HepG2 (cell line): ENCODE results near the gene CDK6. TPM values are rescaled to one million over a fixed set of nuclear protein-coding genes. Genes with fewer than 3 reads are reported as not detected.
A peak's percentile ranks its signal among the peaks of the same experiment; 100 is the strongest.

Experiments used
- ATAC-seq: fragments of 200-7000 bp; cut with Tn5 transposase; 3 replicates; pipeline ENCODE4 v1.9.1; 2020; ENCODE audit warnings: mild to moderate bottlenecking, moderate library complexity
- BruUV-seq: library from RNA; stranded (reverse); fragments of 400-500 nt; replicated peaks from 2 replicates; lab custom pipeline; 2021; lab: Mats Ljungman, UMichigan
- CTCF ChIA-PET: fragments of 300-600 bp; formaldehyde crosslinking; extraction: SDS; loops from one replicate; lab custom pipeline; 2021; ENCODE audit warnings: low total read pairs, inconsistent platforms, low intra/inter-chr PET ratio; lab: Yijun Ruan, JAX
- POLR2A ChIA-PET: fragments of 350-600 bp; sonication (Branson Sonifier 250); formaldehyde crosslinking; loops from one replicate; lab custom pipeline; 2020; ENCODE audit warnings: antibody characterized with exemption, inconsistent platforms; lab: Yijun Ruan, JAX
- DNase-seq: peaks from one replicate; pipeline ENCODE4 v3.0.0-alpha.2; 2015; ENCODE audit warnings: low spot score
- FAIRE-seq: peaks from 3 replicates; lab custom pipeline; 2011; peaks lifted over from hg19 to GRCh38; lab: Jason Lieb, UNC
- H2AFZ ChIP-seq: one replicate; pipeline ENCODE4 v1.6.1; 2011; ENCODE audit warnings: low read length, inconsistent platforms
- H3K27ac ChIP-seq: fragments of 300-600 bp; 3 replicates; pipeline ENCODE4 v1.8.0; 2011; ENCODE audit warnings: mixed run types, mild to moderate bottlenecking, mixed read lengths, low read length, inconsistent platforms; ENCODE audit not compliant: insufficient read depth; ENCODE audit errors: extremely low read length
- H3K27me3 ChIP-seq, 2 experiments: fragments of 200-600 bp in 1 of 2; 2 replicates in 1 of 2; 3 replicates in 1 of 2; pipeline versions ENCODE4 v1.6.0 to v1.8.0; 2011; ENCODE audit warnings: low read length in 2 of 2, mild to moderate bottlenecking in 2 of 2, moderate library complexity in 2 of 2, inconsistent platforms in 1 of 2; ENCODE audit not compliant: insufficient read depth in 2 of 2, control insufficient read depth in 1 of 2
- H3K36me3 ChIP-seq, 2 experiments: fragments of 200-600 bp in 1 of 2; replicated peaks in 1 of 2; 2 replicates in 1 of 2; 3 replicates in 1 of 2; pipeline versions ENCODE4 v1.5.1 to v1.8.0; 2011; ENCODE audit warnings: low read length in 2 of 2, inconsistent platforms in 1 of 2; ENCODE audit not compliant: insufficient read depth in 2 of 2, control insufficient read depth in 1 of 2
- H3K4me1 ChIP-seq: 2 replicates; pipeline ENCODE4 v1.5.1; 2012; ENCODE audit warnings: low read length, inconsistent platforms; ENCODE audit not compliant: insufficient read depth
- H3K4me2 ChIP-seq: 2 replicates; pipeline ENCODE4 v1.6.0; 2011; ENCODE audit warnings: low read depth, low read length, inconsistent platforms
- H3K4me3 ChIP-seq, 3 experiments: fragments of 200-600 bp in 1 of 3; sonication (generic), shearing (Covaris generic) in 1 of 3; replicated peaks in 1 of 3; 2 replicates each; pipeline ENCODE4 v1.5.1; 2011 to 2016; ENCODE audit warnings: low read length in 3 of 3, inconsistent platforms in 2 of 3, low read depth in 2 of 3, mild to moderate bottlenecking in 2 of 3, control low read depth in 1 of 3, mixed read lengths in 1 of 3; ENCODE audit not compliant: insufficient read depth in 1 of 3
- H3K79me2 ChIP-seq: one replicate; pipeline ENCODE4 v1.6.1; 2011; ENCODE audit warnings: low read length, inconsistent platforms; ENCODE audit not compliant: insufficient read depth
- H3K9ac ChIP-seq: 2 replicates; pipeline ENCODE4 v1.6.0; 2011; ENCODE audit warnings: mild to moderate bottlenecking, low read depth, low read length, inconsistent platforms; ENCODE audit not compliant: insufficient read depth
- H3K9me3 ChIP-seq: 2 replicates; pipeline ENCODE4 v1.5.1; 2012; ENCODE audit warnings: mild to moderate bottlenecking, low read length
- H4K20me1 ChIP-seq: 2 replicates; pipeline ENCODE4 v1.6.0; 2011; ENCODE audit warnings: inconsistent platforms, mild to moderate bottlenecking, low read length, moderate library complexity; ENCODE audit not compliant: insufficient read depth
- BRCA1 ChIP-seq: sonication (generic); formaldehyde crosslinking; IDR thresholded peaks from 2 replicates; pipeline ENCODE4 v1.4.0; 2020; ENCODE audit warnings: missing genetic modification reagents
- EHMT2 ChIP-seq: fragments of 200-600 bp; sonication (generic); IDR thresholded peaks from 2 replicates; pipeline ENCODE4 v1.7.0; 2017; ENCODE audit warnings: antibody characterized with exemption, low read depth, low read length, borderline replicate concordance
- KAT7 ChIP-seq: IDR thresholded peaks from 2 replicates; pipeline ENCODE4 v1.6.1; 2018; ENCODE audit warnings: borderline replicate concordance, missing compliant biosample characterization
- RBM22 ChIP-seq: fragments of 200-400 bp; formaldehyde crosslinking; optimal IDR thresholded peaks from 2 replicates; pipeline ENCODE3; 2017; ENCODE audit warnings: mild to moderate bottlenecking, low read length, moderate library complexity
- U2AF2 ChIP-seq: fragments of 200-400 bp; formaldehyde crosslinking; IDR thresholded peaks from 2 replicates; pipeline ENCODE4 v1.6.1; 2017; ENCODE audit warnings: low read depth, mild to moderate bottlenecking, low read length
- ZNF121 ChIP-seq: sonication (generic); formaldehyde crosslinking; IDR thresholded peaks from 2 replicates; pipeline ENCODE4 v1.5.0; 2020; ENCODE audit warnings: mild to moderate bottlenecking, missing genetic modification reagents
- ZSCAN5A ChIP-seq: sonication (generic); formaldehyde crosslinking; IDR thresholded peaks from 2 replicates; pipeline ENCODE4 v1.8.0; 2022; ENCODE audit warnings: mild to moderate bottlenecking, missing genetic modification reagents, borderline replicate concordance
- WGBS: methylation state at CpG from one replicate; pipeline ENCODE4 v1.1.6; 2017; ENCODE audit warnings: low lambda C conversion rate; 5-methylcytosine and 5-hydroxymethylcytosine counted together
- in situ Hi-C: cut with HindIII; loops from 2 replicates; pipeline ENCODE4 v1.10.0; 2017; ENCODE audit warnings: low pct_unique_long_range_greater_than_20kb; ENCODE audit not compliant: extremely low pct_ligation_motif_present
- intact Hi-C: fragments of 100-400 bp; cut with micrococcal nuclease; formaldehyde crosslinking; loops from one replicate; pipeline ENCODE4 v1.10.0; 2022; ENCODE audit not compliant: unreplicated experiment
- polyA plus RNA-seq, 8 experiments: library from polyadenylated mRNA; depleted of rRNA in 3 of 8; stranded (reverse) in 7 of 8; unstranded in 1 of 8; fragments of >200 nt; fragmentation: Illumina TruSeq in 4 of 8; extraction: Trizol in 4 of 8; gene quantifications; 2 replicates each; pipeline versions ENCODE4 v1.2.1 to v1.2.3, GENCODE V29; 2011 to 2016; ENCODE audit warnings: low read depth in 4 of 8, missing spikeins in 1 of 8, mixed read lengths in 1 of 8; ENCODE audit not compliant: insufficient read depth in 1 of 8
- total RNA-seq, 5 experiments: library from RNA; depleted of rRNA; stranded (reverse); fragments of >200 nt; fragmentation: Illumina TruSeq; extraction: Trizol; gene quantifications; 2 replicates each; pipeline ENCODE4 v1.2.3, GENCODE V29; 2016; ENCODE audit warnings: low read depth in 1 of 5
- TF ChIP-seq, protein P1 (sequence below): sonication (generic); formaldehyde crosslinking; conservative IDR thresholded peaks from 2 replicates; pipeline ENCODE4 v1.4.0; 2020; ENCODE audit warnings: missing genetic modification reagents
- TF ChIP-seq, protein P2 (sequence below): sonication (generic); formaldehyde crosslinking; IDR thresholded peaks from 2 replicates; pipeline ENCODE4 v1.4.0; 2020; ENCODE audit warnings: missing genetic modification reagents

The CDK6 gene
- total and polyA plus RNA-seq, 2 of the 13 experiments (the other 11 are each of a cell fraction or from before 2014, with no cell fraction given) = 34.6 to 90.8 TPM

DNA sequence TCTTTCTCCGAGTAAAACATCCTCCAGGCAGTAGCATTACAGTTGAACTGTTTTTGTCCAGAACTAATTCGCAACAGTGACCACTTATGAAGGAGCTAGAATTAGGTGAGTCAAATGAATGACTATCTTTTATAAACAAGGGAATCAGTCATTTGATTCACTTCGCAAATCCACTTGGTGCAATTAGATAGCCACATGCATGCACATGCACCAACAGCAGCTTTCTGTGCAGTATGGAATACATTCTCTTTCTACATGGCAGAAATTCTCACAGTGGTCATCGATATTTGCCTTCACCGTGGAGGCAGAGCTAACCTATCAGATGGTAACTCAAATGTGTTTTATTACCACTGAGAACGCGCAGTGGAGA is 118.8 kb downstream of the CDK6 start:
- no peak overlapping the region for H3K4me3 ChIP-seq
- BruUV-seq = no TSS peak
- POLR2A ChIA-PET = interaction anchor here (1.0 kb wide), 1 partner anchor 22 kb away, joined by 3 read pairs; no protein-coding TSS in a partner anchor
- ATAC-seq (no peak; the same call in 2 of the 3 replicates), DNase-seq (no peak), FAIRE-seq (no peak)
- WGBS = 94% methylated on average over 7 of the region's 7 CpGs
- in situ Hi-C loops = no loop called here
- H3K4me1 ChIP-seq = peaks cover 27% of the 10 kb centered on the region
- H3K4me2 ChIP-seq = no peak overlapping the region
- peaks cover 26% of the 10 kb centered on the region for H3K79me2 ChIP-seq
- TF ChIP-seq RBM22 = peak; percentile 49
- TF ChIP-seq, protein P1, sequence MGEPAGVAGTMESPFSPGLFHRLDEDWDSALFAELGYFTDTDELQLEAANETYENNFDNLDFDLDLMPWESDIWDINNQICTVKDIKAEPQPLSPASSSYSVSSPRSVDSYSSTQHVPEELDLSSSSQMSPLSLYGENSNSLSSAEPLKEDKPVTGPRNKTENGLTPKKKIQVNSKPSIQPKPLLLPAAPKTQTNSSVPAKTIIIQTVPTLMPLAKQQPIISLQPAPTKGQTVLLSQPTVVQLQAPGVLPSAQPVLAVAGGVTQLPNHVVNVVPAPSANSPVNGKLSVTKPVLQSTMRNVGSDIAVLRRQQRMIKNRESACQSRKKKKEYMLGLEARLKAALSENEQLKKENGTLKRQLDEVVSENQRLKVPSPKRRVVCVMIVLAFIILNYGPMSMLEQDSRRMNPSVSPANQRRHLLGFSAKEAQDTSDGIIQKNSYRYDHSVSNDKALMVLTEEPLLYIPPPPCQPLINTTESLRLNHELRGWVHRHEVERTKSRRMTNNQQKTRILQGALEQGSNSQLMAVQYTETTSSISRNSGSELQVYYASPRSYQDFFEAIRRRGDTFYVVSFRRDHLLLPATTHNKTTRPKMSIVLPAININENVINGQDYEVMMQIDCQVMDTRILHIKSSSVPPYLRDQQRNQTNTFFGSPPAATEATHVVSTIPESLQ (CRISPR knock-in tag) = no peak
- TF ChIP-seq, all 625 proteins: peak for 1
- Histone ChIP-seq H3K27me3 (no peaks in the 10 kb centered on the region), H4K20me1 (no peaks in the 10 kb centered on the region; the same call in 1 of the 2 replicates), H3K9me3 (no peaks in the 10 kb centered on the region), H2AFZ (no peak overlapping the region), H3K27ac (no peak overlapping the region), H3K36me3 (peaks cover 19 to 51% of the 10 kb centered on the region in 2 experiments), H3K9ac (no peak overlapping the region)
- CTCF ChIA-PET = no interaction called here
- intact Hi-C loops = no loop called here

GRCh38 chr7:92716825-92717580 is 119.4 kb downstream of the CDK6 start:
- WGBS = 100% methylated on average over 4 of the region's 4 CpGs
- H3K4me3 ChIP-seq = no peak overlapping the region
- TF ChIP-seq EHMT2 = no peak
- TF ChIP-seq ZSCAN5A (CRISPR knock-in tag) = no peak
- no peak for TF ChIP-seq BRCA1
- no peak for TF ChIP-seq KAT7 (CRISPR knock-in tag)
- TF ChIP-seq ZNF121 (CRISPR knock-in tag) = no peak
- no peak for TF ChIP-seq U2AF2
- TF ChIP-seq, protein P2, sequence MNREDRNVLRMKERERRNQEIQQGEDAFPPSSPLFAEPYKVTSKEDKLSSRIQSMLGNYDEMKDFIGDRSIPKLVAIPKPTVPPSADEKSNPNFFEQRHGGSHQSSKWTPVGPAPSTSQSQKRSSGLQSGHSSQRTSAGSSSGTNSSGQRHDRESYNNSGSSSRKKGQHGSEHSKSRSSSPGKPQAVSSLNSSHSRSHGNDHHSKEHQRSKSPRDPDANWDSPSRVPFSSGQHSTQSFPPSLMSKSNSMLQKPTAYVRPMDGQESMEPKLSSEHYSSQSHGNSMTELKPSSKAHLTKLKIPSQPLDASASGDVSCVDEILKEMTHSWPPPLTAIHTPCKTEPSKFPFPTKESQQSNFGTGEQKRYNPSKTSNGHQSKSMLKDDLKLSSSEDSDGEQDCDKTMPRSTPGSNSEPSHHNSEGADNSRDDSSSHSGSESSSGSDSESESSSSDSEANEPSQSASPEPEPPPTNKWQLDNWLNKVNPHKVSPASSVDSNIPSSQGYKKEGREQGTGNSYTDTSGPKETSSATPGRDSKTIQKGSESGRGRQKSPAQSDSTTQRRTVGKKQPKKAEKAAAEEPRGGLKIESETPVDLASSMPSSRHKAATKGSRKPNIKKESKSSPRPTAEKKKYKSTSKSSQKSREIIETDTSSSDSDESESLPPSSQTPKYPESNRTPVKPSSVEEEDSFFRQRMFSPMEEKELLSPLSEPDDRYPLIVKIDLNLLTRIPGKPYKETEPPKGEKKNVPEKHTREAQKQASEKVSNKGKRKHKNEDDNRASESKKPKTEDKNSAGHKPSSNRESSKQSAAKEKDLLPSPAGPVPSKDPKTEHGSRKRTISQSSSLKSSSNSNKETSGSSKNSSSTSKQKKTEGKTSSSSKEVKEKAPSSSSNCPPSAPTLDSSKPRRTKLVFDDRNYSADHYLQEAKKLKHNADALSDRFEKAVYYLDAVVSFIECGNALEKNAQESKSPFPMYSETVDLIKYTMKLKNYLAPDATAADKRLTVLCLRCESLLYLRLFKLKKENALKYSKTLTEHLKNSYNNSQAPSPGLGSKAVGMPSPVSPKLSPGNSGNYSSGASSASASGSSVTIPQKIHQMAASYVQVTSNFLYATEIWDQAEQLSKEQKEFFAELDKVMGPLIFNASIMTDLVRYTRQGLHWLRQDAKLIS (CRISPR knock-in tag) = no peak
- peaks cover 18 to 46% of the 10 kb centered on the region in 2 experiments for H3K36me3 ChIP-seq
- intact Hi-C loops (no loop called here), in situ Hi-C loops (no loop called here)
- no peaks in the 10 kb centered on the region for H3K9me3 ChIP-seq
- DNase-seq (no peak), ATAC-seq (no peak), FAIRE-seq (no peak)
- H3K27ac ChIP-seq = no peak overlapping the region
- H3K79me2 ChIP-seq = peaks cover 26% of the 10 kb centered on the region
- no TSS peak for BruUV-seq
- no peak overlapping the region for H2AFZ ChIP-seq
- H4K20me1 ChIP-seq = no peaks in the 10 kb centered on the region
- H3K9ac ChIP-seq = no peak overlapping the region
- ChIA-PET POLR2A (interaction anchor here (1.0 kb wide), 1 partner anchor 21 kb away, joined by 3 read pairs; no protein-coding TSS in a partner anchor), CTCF (no interaction called here)
- H3K27me3 ChIP-seq = no peaks in the 10 kb centered on the region
- no peak overlapping the region for H3K4me2 ChIP-seq
- H3K4me1 ChIP-seq = peaks cover 27% of the 10 kb centered on the region
